Prostate gland (tissue), 2 donors: ENCODE data around the gene MAMSTR. TPM values are rescaled to one million over a fixed set of nuclear protein-coding genes. Genes with fewer than 3 reads are reported as not detected.

Experiments
- DNase-seq: peaks from one replicate; pipeline ENCODE4 v3.0.0-alpha.2; 2019; ENCODE audit warnings: low spot score
- H3K27ac ChIP-seq, 2 donors: fragments of 200-600 bp; sonication (generic); 2 replicates each; pipeline ENCODE4 v1.5.1; 2017 to 2019
- H3K27me3 ChIP-seq: fragments of 200-600 bp; sonication (generic); replicated peaks from 2 replicates; pipeline ENCODE4 v1.5.1; 2019; ENCODE audit not compliant: insufficient read depth
- H3K36me3 ChIP-seq, 2 donors: fragments of 200-600 bp; sonication (generic); 1 replicate in 1 of 2; 2 replicates in 1 of 2; pipeline versions ENCODE4 v1.5.1 to v1.8.1; 2017 to 2019
- H3K4me1 ChIP-seq: fragments of 200-600 bp; sonication (generic); replicated peaks from 2 replicates; pipeline ENCODE4 v1.5.1; 2019
- H3K4me3 ChIP-seq, 2 donors: fragments of 200-600 bp; sonication (generic); 2 replicates each; pipeline ENCODE4 v1.5.1; 2017 to 2019
- H3K9me3 ChIP-seq: fragments of 200-600 bp; sonication (generic); 2 replicates; pipeline ENCODE4 v1.5.1; 2017
- CTCF ChIP-seq, 4 experiments: fragments of 200-600 bp in 2 of 4; fragments of 450-650 bp in 2 of 4; sonication (generic) in 2 of 4; IDR thresholded peaks; 1 replicate in 3 of 4; 2 replicates in 1 of 4; pipeline ENCODE4 v1.5.1; 2016 to 2019; ENCODE audit warnings: antibody characterized with exemption in 4 of 4, mild to moderate bottlenecking in 2 of 4, moderate library complexity in 2 of 4
- POLR2A ChIP-seq: fragments of 450-650 bp; IDR thresholded peaks from one replicate; pipeline ENCODE4 v1.6.1; 2016; ENCODE audit warnings: antibody characterized with exemption, mild to moderate bottlenecking
- POLR2AphosphoS5 ChIP-seq: sonication (generic); formaldehyde crosslinking; IDR thresholded peaks from one replicate; pipeline ENCODE4 v1.6.1; 2017; ENCODE audit warnings: antibody characterized with exemption
- WGBS: methylation state at CpG from one replicate; pipeline ENCODE4 v1.1.5; 2018; 5-methylcytosine and 5-hydroxymethylcytosine counted together
- intact Hi-C: fragments of 100-400 bp; cut with DNase I; formaldehyde crosslinking; loops from one replicate; pipeline ENCODE4 v1.14.2; 2022
- total RNA-seq, 2 donors: library from RNA; depleted of rRNA; stranded (reverse); fragments of >200 nt; gene quantifications; one replicate each; pipeline ENCODE4 v1.1.0, GENCODE V29; 2016

MAMSTR gene
- total RNA-seq, 2 donors from 2014 or later = 2.6 to 13.9 TPM

- no peak within 1 kb of the TSS for H3K27ac ChIP-seq
- WGBS = 81% methylated on average over 4 of the region's 4 CpGs
Observed at GRCh38 chr19:48755084-48755641, 35.6 kb upstream of the MAMSTR start, which contains the start of gene FGF21. FGF21 (plus strand) TSS chr19:48755524; CDS start chr19:48756237, 713 bp downstream.

GRCh38 chr19:48752496-48753365 lies 33.2 kb upstream of the MAMSTR start, which contains the start of gene FUT1:
FUT1 (minus strand) TSS chr19:48752641; CDS start chr19:48751281, 1,360 bp downstream.
- whole genome bisulfite sequencing = 3% methylated on average over 62 of the region's 73 CpGs
- Histone ChIP-seq H3K27me3 (no peaks in the 10 kb centered on the region), H3K9me3 (no peaks in the 10 kb centered on the region), H3K4me3 (peak within 1 kb of the TSS; percentile 33 to 48), H3K4me1 (no peaks in the 10 kb centered on the region), H3K27ac (peak within 1 kb of the TSS; percentile 66 to 79), H3K36me3 (no peaks in the 10 kb centered on the region)
- TF ChIP-seq POLR2A (peak; percentile 59), POLR2AphosphoS5 (peak; percentile 81), CTCF (IDR thresholded peaks at IDR 0.05) (peak in 2 of 4 experiments; percentile 39 to 40)
- peak; percentile 89 for DNase-seq
- intact Hi-C loops = no loop called here

More at GRCh38 chr19:48755084-48755641, 35.6 kb upstream of the MAMSTR start, which contains the start of gene FGF21:
- TF ChIP-seq CTCF (IDR thresholded peaks at IDR 0.05) (no peak), POLR2AphosphoS5 (no peak), POLR2A (no peak)
- Histone ChIP-seq H3K4me1 (no peaks in the 10 kb centered on the region), H3K36me3 (no peaks in the 10 kb centered on the region), H3K9me3 (no peaks in the 10 kb centered on the region), H3K27me3 (no peaks in the 10 kb centered on the region), H3K4me3 (no peak within 1 kb of the TSS)
- no peak for DNase-seq
- intact Hi-C loops = no loop called here

GRCh38 chr19:48751845-48752495 lies 32.4 kb upstream of the MAMSTR start:
- H3K4me3 ChIP-seq = peak overlapping the region; percentile 33 to 48
- WGBS = 13% methylated on average over 20 of the region's 20 CpGs
- no peaks in the 10 kb centered on the region for H3K27me3 ChIP-seq
- TF ChIP-seq CTCF (IDR thresholded peaks at IDR 0.05) (no peak), POLR2AphosphoS5 (no peak), POLR2A (no peak)
- no peak for DNase-seq
- intact Hi-C loops = no loop called here
- peak overlapping the region; percentile 66 to 79 for H3K27ac ChIP-seq
- no peaks in the 10 kb centered on the region for H3K36me3 ChIP-seq
- no peaks in the 10 kb centered on the region for H3K9me3 ChIP-seq
- H3K4me1 ChIP-seq = no peaks in the 10 kb centered on the region

GRCh38 chr19:48750771-48751504 lies 31.4 kb upstream of the MAMSTR start:
- H3K36me3 ChIP-seq = no peaks in the 10 kb centered on the region
- H3K27me3 ChIP-seq = no peaks in the 10 kb centered on the region
- intact Hi-C loops = no loop called here
- WGBS = 91% methylated on average over 29 of the region's 29 CpGs
- TF ChIP-seq CTCF (IDR thresholded peaks at IDR 0.05) (no peak), POLR2A (no peak), POLR2AphosphoS5 (no peak)
- no peaks in the 10 kb centered on the region for H3K4me1 ChIP-seq
- H3K4me3 ChIP-seq = no peak overlapping the region
- H3K9me3 ChIP-seq = no peaks in the 10 kb centered on the region
- H3K27ac ChIP-seq = no peak overlapping the region
- DNase-seq = no peak
